GM21367 (cell line): Measurements from ENCODE around the gene TM4SF20.
"Not testable (repeated sequence)": the region's sequence is repeated elsewhere in the genome, so short reads cannot be mapped to it uniquely, and the experiment has no call there.

Experiments
- ATAC-seq: cut with Tn5 transposase; IDR thresholded peaks from one replicate; pipeline ENCODE4 v1.9.1; 2021; ENCODE audit not compliant: unreplicated experiment

TM4SF20 gene

DNA sequence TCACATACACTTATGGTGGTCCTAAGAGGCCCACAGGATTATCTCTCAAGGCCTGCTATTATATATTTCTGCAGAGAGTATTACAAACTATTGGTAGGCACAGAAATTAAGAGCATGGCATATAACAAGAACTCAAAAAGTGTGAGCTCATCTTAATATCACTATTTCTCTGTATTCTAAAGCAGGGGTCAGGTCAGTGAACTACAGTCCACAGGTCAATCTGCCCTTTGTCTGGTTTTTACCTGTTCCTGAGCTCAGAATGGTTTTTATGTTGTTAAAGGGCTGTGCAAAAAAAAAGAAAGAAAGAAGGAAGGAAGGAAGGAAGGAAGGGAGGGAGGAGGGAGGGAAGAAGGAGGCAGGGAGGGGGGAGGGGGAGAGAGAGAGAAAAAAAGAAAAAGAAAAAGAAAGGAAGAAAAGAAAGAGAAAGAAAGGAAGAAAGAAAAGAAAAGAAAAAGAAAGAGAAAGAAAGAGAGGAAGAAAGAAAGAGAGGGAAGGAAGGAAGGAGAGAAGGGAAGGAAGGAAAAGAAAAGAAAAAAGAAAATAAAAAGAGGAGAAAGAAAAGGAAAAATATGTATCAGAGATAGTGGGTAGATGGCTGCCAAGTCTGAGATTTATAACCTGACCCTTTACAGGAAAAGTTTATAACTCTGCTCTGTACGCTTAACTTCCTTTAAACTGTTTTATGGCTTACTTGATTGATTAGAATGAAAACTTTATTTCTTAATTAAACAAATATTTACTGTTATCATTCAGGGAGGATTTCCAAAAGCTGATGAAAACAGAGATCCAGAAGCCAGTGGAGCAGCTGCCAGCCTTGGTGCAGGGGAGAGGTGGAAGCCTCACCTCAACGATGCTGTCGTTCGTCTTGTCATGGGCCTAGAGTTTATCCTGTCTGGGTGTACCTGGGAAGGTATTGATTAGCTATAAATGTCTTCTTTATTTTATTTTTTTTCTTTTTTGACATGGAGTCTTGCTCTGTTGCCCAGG is 19.9 kb upstream of the TM4SF20 start:
- no peak for ATAC-seq

DNA sequence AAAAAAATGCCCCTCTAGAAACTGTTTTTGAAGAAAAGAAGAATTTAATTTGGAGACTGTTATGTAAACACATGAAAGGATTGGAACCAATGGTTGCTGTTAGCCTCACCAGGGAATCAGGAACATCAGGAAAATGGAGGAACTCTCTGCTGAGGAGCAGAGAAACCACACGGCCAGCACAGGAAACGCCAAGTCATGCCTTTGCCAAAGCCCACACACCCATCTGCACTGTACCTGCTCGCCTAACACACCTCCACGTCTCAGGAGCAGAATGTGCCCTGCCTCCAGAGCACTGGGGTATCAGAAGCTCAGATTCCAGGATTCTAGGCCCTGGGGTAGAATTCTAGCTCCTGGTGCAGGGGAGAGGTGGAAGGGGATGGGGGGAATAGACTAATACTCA is 18.5 kb upstream of the TM4SF20 start:
- no peak for ATAC-seq

DNA sequence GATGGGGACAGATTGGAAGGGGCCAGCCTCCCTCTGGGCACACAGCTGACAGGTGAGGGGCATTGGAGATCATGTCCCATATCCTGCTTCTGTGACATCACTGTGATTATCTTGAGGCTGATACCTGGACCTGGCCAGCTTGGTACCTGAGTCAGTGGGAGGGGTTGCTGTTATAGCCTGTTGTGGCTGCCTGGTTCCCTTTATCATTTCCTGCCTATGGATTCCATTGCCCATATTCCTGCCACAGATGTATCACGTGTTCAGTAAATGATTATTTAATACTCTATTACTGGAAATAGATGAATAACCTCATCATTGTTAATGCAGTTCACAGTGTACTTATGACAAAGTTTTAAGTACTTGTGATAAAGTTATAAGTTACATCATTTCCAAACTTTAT is 16.4 kb upstream of the TM4SF20 start:
- ATAC-seq: no peak

DNA sequence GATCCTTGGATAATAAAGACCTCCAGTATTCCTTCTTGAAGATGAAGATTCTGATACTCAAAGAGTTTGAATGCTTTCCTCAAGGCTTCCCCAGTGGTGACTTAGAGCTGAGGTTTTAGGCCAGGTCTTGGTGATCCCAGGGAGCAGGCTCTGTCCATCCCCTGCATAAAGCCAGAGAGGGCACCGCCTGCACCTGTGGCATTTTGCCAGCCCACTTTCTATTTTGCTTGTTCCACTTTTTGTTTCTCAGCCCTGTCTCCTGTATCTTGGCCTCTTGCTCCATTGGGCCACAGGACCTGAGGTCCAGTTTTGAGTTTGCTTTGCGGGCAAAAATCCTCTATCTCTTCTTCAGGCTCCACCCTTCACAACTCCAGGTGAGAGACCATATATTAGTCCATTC is 15.3 kb upstream of the TM4SF20 start:
- no peak for ATAC-seq

DNA sequence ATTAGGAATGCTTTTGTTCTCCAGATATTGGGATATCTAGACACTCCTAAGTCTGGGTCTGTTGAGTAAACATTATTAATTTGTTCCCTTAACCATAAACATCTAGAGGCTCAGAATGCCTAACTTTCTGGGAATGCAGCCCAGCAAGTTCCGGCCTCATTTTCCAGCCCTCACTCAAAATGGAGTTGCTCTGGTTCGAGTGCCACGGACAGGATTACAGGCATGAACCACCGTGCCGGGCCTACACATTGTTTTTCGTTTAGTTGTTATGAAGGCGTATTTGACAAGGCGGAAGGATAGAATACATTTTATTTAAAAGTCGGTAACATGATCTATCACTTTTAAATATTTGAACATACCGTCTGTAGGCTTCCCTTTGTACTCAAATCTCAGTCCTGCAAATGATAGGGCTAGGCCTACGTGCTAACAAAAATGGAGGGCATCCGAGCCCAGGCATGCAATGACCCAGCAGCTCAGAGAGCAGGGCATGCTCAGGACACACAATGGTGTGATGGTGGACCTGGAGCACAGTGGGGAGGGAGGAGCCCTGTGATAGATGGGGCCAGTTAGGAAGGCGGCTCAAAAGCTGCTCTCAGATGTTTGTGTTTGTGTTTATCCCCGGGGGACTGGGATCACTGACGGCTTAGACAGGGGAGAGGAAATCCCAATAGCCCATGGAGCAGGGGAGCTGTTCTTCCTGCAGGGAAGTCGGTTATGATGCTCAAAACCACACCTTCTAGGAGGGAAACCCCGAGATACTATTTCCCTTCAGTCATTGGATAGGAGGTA is 11.6 kb upstream of the TM4SF20 start:
- ATAC-seq: no peak

DNA sequence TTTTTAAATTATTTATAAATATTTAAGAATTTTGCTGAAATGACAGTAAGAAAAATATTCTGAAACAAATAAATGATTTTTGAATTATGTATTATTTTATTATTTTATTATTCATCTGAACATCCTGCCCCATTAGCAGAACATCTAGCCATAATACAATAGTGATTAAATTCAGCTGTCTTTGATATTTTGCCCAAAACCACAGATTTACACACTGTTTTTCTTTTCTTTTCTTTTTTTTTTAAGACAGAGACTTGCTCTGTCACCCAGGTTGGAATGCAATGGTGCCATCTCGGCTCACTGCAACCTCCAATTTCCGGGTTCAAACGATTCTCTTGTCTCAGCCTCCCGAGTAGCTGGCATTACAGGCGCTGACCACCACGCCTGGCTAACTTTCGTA is 10.6 kb upstream of the TM4SF20 start:
- ATAC-seq: no peak

DNA sequence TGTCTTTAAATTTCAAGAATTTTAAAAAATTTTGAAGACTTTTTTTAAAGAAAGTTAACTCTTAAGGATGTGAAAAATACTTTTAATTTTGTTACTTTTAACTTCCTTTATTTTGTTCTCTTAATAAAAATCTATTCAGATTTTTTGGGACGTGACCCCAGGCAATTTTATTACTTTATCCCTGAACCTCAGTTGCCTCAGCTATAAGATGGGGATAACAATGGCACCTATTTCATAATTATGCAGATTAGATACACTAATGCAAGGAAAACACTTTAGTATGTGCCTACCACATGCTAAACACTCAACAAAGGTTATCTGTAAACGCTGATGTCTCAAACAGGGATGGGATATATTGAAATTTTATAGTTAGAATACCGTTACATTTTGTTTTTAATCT is 10.1 kb upstream of the TM4SF20 start:
- ATAC-seq: no peak

DNA sequence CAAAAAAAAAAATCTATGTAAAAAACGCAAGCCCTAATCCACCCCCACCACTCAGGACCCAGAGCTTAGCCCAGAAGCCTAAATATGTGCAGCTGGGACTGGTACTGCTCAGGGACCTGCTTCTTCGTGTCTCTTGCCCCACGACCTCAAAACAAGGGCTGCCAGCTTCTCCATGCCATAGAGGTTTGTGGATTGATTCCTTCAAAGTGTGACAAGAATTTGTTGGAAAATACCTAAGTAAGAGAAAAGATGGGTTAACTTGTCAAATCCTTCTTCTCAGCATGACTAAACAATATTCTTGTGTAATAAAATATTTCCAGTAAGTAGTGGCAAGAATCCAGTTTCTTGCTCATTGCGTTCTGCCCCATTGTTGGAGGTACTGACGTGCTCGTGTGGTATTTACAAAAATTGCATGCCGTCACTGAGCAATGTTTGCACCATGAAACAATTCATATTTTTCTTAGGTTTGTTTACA is 9.5 kb upstream of the TM4SF20 start:
- no peak for ATAC-seq

DNA sequence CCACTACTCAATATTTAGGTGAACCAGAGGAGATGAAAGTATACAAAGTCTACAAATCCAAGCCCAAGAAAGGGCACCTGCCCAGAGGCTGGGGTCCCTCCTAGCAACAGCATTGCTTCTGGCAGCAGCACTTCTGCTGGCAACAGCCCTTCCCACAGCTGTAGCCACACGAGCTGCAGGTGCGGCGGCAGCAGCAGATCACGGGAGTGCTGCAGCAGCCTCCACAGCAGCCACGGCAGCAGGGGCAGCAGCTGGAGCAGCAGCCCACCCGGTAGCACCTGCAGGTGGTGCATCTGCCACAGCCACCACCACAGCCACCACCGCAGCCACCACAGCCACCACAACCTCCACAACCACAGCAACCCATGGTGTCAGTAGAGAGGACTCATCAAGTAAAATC is 8.5 kb upstream of the TM4SF20 start, which contains the start of gene SCYGR1:
Gene SCYGR1, minus strand, starts transcription at position 367 of the 400 bp plus-strand sequence. Its CDS starts 0 bp downstream, at position 367.
- not testable (repeated sequence) for ATAC-seq

DNA sequence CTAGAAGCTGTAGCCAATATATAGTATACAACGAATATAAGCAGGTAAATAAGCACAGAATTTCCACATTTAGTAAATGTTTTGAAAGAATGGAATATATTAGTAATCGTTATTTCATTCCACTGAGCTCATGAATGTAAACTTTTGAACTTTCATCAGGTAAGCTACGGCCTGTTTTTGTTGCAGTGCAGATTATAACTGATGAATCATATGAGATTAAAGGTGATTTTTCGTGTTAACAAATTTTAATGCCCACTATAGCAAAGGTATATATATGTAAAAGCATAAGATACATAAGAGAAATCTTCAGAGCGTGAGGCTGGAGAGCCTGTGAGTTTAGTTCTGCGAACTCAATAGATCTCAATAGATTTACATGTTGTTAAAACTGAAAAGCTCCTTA is 7.5 kb upstream of the TM4SF20 start:
- no peak for ATAC-seq

DNA sequence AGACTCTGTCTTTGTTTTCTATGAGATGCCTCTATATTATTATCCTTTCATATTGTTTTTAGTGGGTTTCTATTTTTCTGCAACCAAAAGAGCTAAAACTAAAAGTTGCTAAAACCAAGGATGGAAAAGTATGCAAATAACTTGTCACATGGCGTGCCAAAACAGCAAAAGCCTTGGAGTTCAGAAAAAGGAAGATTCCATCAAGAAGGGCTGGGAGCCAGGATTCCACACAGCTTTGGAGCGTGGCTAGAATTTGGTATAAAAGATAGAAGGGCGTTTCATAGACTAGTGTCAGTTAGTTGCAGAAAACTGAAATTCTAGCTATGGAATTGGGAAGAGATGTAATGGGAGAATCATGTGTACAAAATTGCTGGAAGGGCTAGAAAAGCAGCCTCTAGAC is 4.6 kb upstream of the TM4SF20 start:
- no peak for ATAC-seq

DNA sequence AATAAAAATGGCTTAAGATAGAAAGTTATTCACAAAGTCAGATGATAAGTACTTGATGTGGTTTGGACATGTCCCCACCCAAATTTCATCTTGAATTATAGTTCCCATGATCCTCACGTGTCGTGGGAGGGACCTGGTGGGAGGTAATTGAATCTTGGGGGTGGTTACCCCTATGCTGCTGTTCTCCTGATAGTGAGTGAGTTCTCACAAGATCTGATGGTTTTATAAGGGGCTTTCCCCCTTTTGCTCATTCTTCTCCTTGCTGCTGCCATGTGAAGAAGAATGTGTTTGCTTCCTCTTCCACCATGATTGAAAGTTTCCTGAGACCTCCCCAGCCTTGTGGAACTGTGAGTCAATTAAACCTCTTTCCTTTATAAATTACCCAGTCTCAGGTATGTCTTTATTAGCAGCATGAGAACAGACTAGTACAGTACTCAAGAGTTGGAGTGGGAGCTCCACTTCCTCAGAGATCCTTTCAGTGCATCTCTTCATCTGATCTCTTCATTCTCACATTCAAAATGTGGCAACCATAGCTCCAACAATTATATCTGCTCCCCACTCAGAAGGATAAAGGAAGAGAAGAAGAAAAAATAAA is 3.2 kb upstream of the TM4SF20 start:
- ATAC-seq: not testable (repeated sequence)

DNA sequence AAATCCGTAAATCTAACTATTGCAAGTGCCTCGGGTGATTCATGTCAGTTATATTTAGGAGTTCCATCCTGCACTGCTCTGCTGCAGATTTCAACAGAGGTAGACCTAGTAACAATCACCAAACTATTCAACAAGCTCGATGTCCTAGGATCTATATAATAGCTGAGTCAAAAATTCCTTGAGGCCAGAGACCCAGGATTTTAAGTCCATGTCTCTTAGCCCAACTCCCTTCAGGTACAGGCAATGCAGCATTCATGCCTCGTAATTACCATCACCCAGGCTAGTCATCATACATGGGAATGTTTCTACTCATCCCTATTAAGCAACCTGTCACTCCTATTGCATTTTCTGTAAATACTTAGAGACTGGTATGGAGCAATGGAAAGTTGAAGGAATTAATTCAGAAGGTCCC is 729 bp downstream of the TM4SF20 start:
- ATAC-seq: no peak

DNA sequence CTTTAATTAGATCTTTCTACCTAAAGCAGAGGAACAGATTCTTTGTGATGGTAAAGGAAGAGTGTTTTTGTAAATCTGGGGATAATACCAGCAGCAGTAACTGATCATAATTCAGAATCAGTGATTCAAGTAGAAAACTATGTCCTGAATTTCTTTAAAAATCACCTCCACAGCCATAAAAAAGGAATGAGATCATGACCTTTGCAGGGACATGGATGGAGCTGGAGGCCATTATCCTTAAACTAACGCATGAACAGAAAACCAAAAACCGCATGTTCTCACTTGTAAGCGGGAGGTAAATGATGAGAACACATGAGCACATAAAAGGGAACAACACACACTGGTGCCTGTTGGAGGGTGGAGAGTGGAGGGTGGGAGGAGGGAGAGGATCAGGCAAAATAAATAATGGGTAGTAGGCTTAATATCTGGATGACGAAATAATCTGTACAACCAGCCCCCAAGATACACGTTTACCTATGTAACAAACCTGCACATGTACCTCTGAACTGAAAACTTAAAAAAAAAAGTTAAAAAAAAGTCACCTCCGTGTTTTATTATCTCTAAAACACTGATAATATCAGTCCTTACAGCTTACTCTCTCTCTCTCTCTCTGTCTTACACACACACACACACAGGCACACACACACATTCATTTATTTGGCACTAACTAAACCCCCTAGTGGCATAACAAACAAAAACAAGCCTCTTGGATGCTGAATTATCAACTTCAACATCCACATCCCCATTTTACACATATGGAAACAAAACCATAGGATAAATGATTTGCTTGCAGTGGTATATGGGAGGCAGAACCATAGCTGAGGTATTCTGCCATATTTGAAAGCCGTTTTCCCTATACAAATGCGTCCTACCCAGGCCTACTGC is 1.4 kb downstream of the TM4SF20 start:
- no peak for ATAC-seq

DNA sequence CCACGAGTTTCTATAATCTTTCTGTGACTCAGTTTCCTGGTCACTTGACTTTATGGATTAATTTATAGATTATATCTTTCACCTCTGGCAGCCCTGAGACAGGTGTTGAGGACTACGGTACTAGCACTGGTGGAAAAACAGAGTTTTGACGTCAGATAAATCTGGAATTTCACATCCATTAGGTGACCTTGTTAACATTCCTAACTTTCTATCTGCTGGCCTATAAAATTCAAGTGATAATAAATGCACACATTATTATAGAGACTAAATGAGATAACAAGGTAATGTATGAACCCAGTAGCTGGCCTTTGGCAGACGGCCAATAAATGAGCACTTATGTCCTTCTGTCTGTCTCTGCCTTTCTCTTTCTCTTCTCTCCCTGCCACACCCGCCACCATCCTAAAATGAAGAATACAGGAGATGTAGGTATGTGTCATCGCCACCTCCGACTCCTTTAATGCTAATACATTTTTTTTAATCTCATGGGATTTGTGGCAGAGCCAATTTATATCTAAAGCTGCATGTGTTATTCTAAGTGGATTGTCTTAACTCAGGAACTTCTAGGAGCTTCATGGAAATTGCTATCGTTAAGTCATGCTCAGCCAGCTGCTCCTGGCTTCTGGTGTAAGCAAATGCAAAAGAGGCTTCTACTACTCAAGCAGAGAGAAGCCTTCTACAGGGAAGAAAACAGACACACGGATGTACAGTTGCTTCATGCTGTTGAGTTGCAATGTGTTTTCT is 2.3 kb downstream of the TM4SF20 start:
- ATAC-seq: no peak

DNA sequence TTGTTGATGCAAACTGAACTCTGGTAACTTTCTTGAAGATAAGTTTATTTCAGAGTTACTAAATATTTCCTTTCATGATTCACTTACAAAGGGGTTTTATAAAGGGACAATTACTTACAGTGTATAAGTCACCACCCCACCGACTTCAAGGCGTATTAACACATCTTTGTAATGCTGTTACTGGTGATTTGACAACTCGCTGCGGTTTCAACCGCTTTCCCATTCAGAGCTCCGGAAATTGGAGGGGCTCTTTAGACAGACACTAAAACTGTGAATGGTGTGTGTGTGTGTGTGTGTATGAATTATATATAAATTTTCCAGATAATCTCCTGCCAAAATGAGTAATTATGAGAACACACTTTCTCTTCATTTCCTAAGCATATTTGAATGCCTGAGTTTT is 4.9 kb downstream of the TM4SF20 start:
- ATAC-seq: no peak

DNA sequence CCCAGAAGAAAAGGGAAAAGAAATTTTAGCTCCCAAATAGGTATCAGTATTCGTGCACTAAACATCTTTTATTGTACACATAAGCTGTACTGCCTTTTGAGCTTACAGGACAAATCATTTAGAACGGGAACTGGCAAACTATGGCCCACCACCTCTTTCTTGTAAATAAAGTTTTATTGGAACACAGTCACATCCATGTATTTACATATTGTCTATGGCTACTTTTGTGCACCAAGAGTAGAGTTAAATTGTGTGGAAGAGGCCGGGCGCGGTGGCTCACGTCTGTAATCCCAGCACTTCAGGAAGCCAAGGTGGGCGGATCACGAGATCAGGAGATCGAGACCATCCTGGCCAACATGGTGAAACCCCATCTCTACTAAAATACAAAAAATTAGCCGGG is 5.7 kb downstream of the TM4SF20 start:
- no peak for ATAC-seq

DNA sequence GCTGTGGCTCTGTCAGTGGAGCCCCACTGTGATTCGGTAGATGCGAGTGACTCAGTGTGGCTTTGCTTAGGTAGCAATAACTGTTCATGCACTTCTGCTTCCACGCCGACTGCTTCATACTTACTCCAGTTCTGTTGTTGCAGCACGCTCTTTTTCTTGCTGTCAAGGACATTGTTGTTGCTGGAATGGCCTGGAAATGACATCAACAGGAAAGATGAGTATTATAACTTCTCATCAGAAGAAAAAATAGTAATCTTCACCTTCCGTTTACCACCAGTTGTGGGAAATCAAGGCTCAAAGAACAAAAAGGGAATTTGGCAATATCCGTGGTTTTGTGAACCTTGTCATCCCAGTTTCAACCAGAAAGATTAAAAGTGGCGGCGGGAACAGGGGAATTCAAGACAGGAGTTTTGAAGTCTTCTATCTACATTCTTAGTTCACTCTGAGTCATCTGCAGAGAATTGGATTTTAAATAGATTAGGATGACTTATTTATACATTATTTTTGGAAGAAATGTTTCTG is 8.3 kb downstream of the TM4SF20 start:
- ATAC-seq: no peak

DNA sequence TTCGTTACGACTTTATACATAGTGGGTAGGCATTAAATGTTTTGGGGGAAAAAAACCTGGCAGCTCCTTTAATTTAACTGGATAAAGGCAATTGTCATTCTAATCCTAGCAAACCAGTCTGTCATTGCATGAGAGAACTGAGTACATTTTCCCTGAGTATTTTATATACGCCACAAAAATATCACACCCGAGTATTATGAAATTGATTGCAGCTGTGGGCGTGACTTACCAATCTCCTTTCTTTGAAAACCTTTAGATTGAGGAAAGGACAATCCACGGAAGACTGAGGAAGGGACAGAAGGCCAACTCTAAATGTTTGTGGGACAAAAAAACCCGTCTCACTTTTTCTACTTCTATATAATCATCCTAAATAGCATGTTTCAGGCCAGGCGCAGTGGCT is 9.0 kb downstream of the TM4SF20 start:
- ATAC-seq: no peak
